Measurements from ENCODE around the gene RGL3. TPM values are rescaled to one million over a fixed set of nuclear protein-coding genes. Genes with fewer than 3 reads are reported as not detected.

RGL3 gene
- total and polyA plus RNA-seq, 9 of the 15 experiments (the other 6 are each of a cell fraction or from before 2014, with no cell fraction given): 0.12 to 0.61 (median 0.32) TPM; not detected in 4

DNA sequence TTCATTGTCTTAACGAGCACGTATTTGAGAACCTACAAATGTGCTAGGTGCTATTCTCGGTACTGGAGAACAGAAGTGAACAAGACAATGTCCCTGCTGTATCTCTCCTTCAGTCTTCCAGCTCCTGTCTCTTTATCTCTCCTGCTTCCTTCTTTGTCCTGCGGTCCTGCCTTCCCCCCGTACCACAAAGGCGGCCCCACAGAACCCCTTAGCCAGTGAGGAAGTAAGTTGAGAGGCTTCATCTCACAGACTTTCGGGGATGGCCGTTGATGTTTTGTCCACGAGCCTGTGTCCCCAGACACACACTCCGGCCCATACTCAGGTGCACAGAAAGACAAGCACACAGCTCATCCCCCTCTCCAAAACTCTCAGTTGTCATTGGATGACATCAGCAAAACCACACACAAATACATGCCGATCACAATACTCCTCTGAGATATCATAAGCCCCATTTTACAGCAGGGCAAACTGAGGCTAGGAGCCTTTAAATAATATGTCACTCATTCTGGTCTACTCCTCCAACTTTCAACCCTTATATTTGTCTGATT, 45.2 kb downstream of the RGL3 start:
- BruUV-seq (replicated peaks): no TSS peak
- intact Hi-C loops (cut with micrococcal nuclease): loop anchor here (2.0 kb wide), 1 partner anchor 61 kb away; the partner anchor contains the start of genes ODAD3 and PRKCSH
- TF ChIP-seq BRF1 (IDR thresholded peaks at IDR 0.05; ENCODE audit: borderline replicate concordance, extremely low read depth, insufficient read length) (no peak), ZNF280B (CRISPR knock-in tag; IDR thresholded peaks at IDR 0.05) (no peak), ASH1L (IDR thresholded peaks at IDR 0.05; ENCODE audit: borderline replicate concordance, low read depth, partially characterized antibody) (no peak), RBM15 (IDR thresholded peaks at IDR 0.05; ENCODE audit: insufficient read depth, low read length) (no peak), SMARCA5 (IDR thresholded peaks at IDR 0.05) (peak; percentile 99), CCNT2 (IDR thresholded peaks at IDR 0.05; ENCODE audit: borderline replicate concordance, extremely low read depth, insufficient read length, low read depth, low read length) (no peak), MEF2A (IDR thresholded peaks at IDR 0.05; ENCODE audit: control insufficient read depth, low read depth, low read length) (no peak), NKRF (IDR thresholded peaks at IDR 0.05; ENCODE audit: borderline replicate concordance) (peak; percentile 16; the same call in 1 of the 2 replicates), THRB (CRISPR knock-in tag; conservative IDR thresholded peaks at IDR 0.05) (no peak), ZFPM2 (CRISPR knock-in tag; IDR thresholded peaks at IDR 0.05) (no peak), ZNF507 (tag; conservative IDR thresholded peaks at IDR 0.05) (no peak), XRCC3 (IDR thresholded peaks at IDR 0.05) (no peak)
- TF ChIP-seq, protein P1, sequence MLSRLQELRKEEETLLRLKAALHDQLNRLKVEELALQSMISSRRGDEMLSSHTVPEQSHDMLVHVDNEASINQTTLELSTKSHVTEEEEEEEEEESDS (CRISPR knock-in tag; IDR thresholded peaks at IDR 0.05): no peak
- TF ChIP-seq, protein P2, sequence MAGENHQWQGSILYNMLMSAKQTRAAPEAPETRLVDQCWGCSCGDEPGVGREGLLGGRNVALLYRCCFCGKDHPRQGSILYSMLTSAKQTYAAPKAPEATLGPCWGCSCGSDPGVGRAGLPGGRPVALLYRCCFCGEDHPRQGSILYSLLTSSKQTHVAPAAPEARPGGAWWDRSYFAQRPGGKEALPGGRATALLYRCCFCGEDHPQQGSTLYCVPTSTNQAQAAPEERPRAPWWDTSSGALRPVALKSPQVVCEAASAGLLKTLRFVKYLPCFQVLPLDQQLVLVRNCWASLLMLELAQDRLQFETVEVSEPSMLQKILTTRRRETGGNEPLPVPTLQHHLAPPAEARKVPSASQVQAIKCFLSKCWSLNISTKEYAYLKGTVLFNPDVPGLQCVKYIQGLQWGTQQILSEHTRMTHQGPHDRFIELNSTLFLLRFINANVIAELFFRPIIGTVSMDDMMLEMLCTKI (IDR thresholded peaks at IDR 0.05; ENCODE audit: partially characterized antibody): no peak

More for the DNA sequence above, 45.2 kb downstream of the RGL3 start:
- H3K4me3 ChIP-seq: peak overlapping the region; percentile 59
- ATAC-seq: no peak
- WGBS (ENCODE audit: insufficient coverage, low coverage, missing lambda C conversion rate): 21% methylated on average over 11 of the region's 11 CpGs
- CTCF ChIA-PET (ENCODE audit: low intra/inter-chr PET ratio): no interaction called here
- peak overlapping the region; percentile 77 to 96; a peak in 3 of 4 replicates for H3K9ac ChIP-seq (ENCODE audit: insufficient read depth in 1 of 2, low read depth in 2 of 2, low read length in 2 of 2)
- peak overlapping the region; percentile 84; the same call in 2 of the 3 replicates for H3K27ac ChIP-seq (ENCODE audit: extremely low read depth, low read depth, low read length)
- peaks cover 19% of the 10 kb centered on the region for H3K36me3 ChIP-seq (ENCODE audit: control insufficient read depth, insufficient read depth, low read length)
- H3K4me2 ChIP-seq (ENCODE audit: insufficient read depth, low read length): peak overlapping the region; percentile 84
- DNase-seq (ENCODE audit: extremely low read depth in 1 of 4, low spot score in 3 of 4): peak in 1 of 4 experiments; percentile 20
- H3K79me2 ChIP-seq (ENCODE audit: control insufficient read depth, insufficient read depth, low read length): peaks cover 16% of the 10 kb centered on the region; the same call in 2 of the 3 replicates
- H3K27me3 ChIP-seq (ENCODE audit: control insufficient read depth in 2 of 2, insufficient read depth in 2 of 2, low read length in 2 of 2): no peaks in the 10 kb centered on the region
- no peak for FAIRE-seq
- H4K20me1 ChIP-seq (replicated peaks; ENCODE audit: control insufficient read depth, insufficient read depth, low read length): peaks cover 11% of the 10 kb centered on the region
- H3K4me1 ChIP-seq (replicated peaks in 1 of 2; ENCODE audit: control insufficient read depth in 2 of 2, insufficient read depth in 2 of 2, low read length in 2 of 2): peaks cover 22 to 31% of the 10 kb centered on the region in 2 experiments
- in situ Hi-C loops (cut with MboI): no loop called here
- no peaks in the 10 kb centered on the region for H3K9me1 ChIP-seq (ENCODE audit: control insufficient read depth, insufficient read depth, low read length)
- POLR2A ChIA-PET: interaction anchor here (0.6 to 3.6 kb wide), 17 partner anchors 10 to 276 kb away, joined by 3 to 36 read pairs (median 3); partner anchors contain the start of genes CCDC159, ECSIT, EPOR and RAB3D
- H2AFZ ChIP-seq (ENCODE audit: low read depth, low read length): peak overlapping the region; percentile 97
- H3K9me3 ChIP-seq (replicated peaks; ENCODE audit: control insufficient read depth, insufficient read depth, low read depth, low read length): no peaks in the 10 kb centered on the region
